H1 (cell line): ENCODE results near the gene CD14. TPM values are rescaled to one million over a fixed set of nuclear protein-coding genes. Genes with fewer than 3 reads are reported as not detected.

Source experiments
- CTCF ChIA-PET: fragments of 300-600 bp; sonication (Branson Sonifier 250); formaldehyde crosslinking; loops from one replicate; lab custom pipeline; 2021; ENCODE audit not compliant: partially characterized antibody; lab: Charles Lee
- POLR2A ChIA-PET: fragments of 300-600 bp; sonication (Branson Sonifier 250); formaldehyde crosslinking; loops from one replicate; lab custom pipeline; 2021; ENCODE audit warnings: inconsistent platforms; ENCODE audit not compliant: partially characterized antibody; lab: Charles Lee
- DNase-seq, 2 experiments: peaks; one replicate each; pipeline versions ENCODE4 v3.0.0 to v3.0.0-alpha.2; 2010 to 2022; ENCODE audit warnings: low spot score in 2 of 2, low read depth in 1 of 2, mixed read lengths in 1 of 2
- FAIRE-seq: peaks from 2 replicates; lab custom pipeline; 2011; peaks lifted over from hg19 to GRCh38; lab: Jason Lieb, UNC
- H2AFZ ChIP-seq: 2 replicates; pipeline ENCODE4 v1.8.1; 2012; ENCODE audit warnings: low read length, inconsistent platforms
- H2AK5ac ChIP-seq: 2 replicates; pipeline ENCODE4 v1.6.1; 2013; ENCODE audit warnings: low read depth, low read length
- H2BK120ac ChIP-seq: replicated peaks from 2 replicates; pipeline ENCODE3; 2013; ENCODE audit warnings: low read depth, low read length, inconsistent platforms
- H2BK12ac ChIP-seq: 2 replicates; pipeline ENCODE4 v1.6.1; 2013; ENCODE audit warnings: low read depth, low read length
- H2BK15ac ChIP-seq: 2 replicates; pipeline ENCODE4 v1.6.1; 2013; ENCODE audit warnings: low read length
- H2BK20ac ChIP-seq: 2 replicates; pipeline ENCODE4 v1.6.1; 2013; ENCODE audit warnings: low read length
- H2BK5ac ChIP-seq: 2 replicates; pipeline ENCODE4 v1.6.1; 2013; ENCODE audit warnings: low read depth, low read length
- H3K14ac ChIP-seq: 2 replicates; pipeline ENCODE4 v1.6.1; 2013; ENCODE audit warnings: inconsistent platforms; ENCODE audit not compliant: insufficient read length
- H3K18ac ChIP-seq: 2 replicates; pipeline ENCODE4 v1.6.1; 2013; ENCODE audit warnings: low read length; ENCODE audit errors: extremely low read depth
- H3K23ac ChIP-seq: 2 replicates; pipeline ENCODE4 v1.6.1; 2013; ENCODE audit warnings: inconsistent platforms; ENCODE audit not compliant: insufficient read length
- H3K23me2 ChIP-seq: 2 replicates; pipeline ENCODE4 v1.6.1; 2013; ENCODE audit warnings: low read depth, low read length
- H3K27ac ChIP-seq: 2 replicates; pipeline ENCODE4 v1.6.1; 2011; ENCODE audit warnings: low read depth, low read length, inconsistent platforms
- H3K27me3 ChIP-seq, 4 experiments: replicated peaks in 1 of 4; 1 replicate in 1 of 4; 2 replicates in 3 of 4; pipeline versions ENCODE4 v1.6.1 to v1.8.1; 2011 to 2013; ENCODE audit warnings: low read length in 3 of 4, mild to moderate bottlenecking in 3 of 4, inconsistent platforms in 2 of 4, mixed read lengths in 2 of 4, moderate library complexity in 1 of 4; ENCODE audit not compliant: control insufficient read depth in 3 of 4, insufficient read depth in 3 of 4; ENCODE audit errors: extremely low read depth in 1 of 4
- H3K36me3 ChIP-seq, 4 experiments: 2 replicates each; pipeline versions ENCODE4 v1.6.1 to v1.8.1; 2011 to 2013; ENCODE audit warnings: mild to moderate bottlenecking in 4 of 4, low read length in 3 of 4, moderate library complexity in 2 of 4, control low read depth in 1 of 4, inconsistent platforms in 1 of 4; ENCODE audit not compliant: insufficient read depth in 4 of 4, control insufficient read depth in 2 of 4
- H3K4ac ChIP-seq: replicated peaks from 2 replicates; pipeline ENCODE3; 2013; ENCODE audit warnings: low read length, low read depth, mixed read lengths, inconsistent platforms; ENCODE audit not compliant: insufficient read length
- H3K4me1 ChIP-seq, 4 experiments: replicated peaks in 1 of 4; 1 replicate in 1 of 4; 2 replicates in 3 of 4; pipeline versions ENCODE4 v1.6.1 to v1.8.1; 2011 to 2013; ENCODE audit warnings: low read length in 3 of 4, inconsistent platforms in 2 of 4, mixed read lengths in 1 of 4; ENCODE audit not compliant: insufficient read depth in 4 of 4, control insufficient read depth in 3 of 4
- H3K4me2 ChIP-seq, 2 experiments: 2 replicates each; pipeline versions ENCODE4 v1.6.1 to v1.8.1; 2011 to 2013; ENCODE audit warnings: low read depth in 2 of 2, low read length in 2 of 2, control low read depth in 1 of 2, inconsistent platforms in 1 of 2, mild to moderate bottlenecking in 1 of 2; ENCODE audit not compliant: insufficient read depth in 1 of 2
- H3K4me3 ChIP-seq, 4 experiments: fragments of 200-600, 300-600 bp in 1 of 4; sonication (generic), shearing (Covaris generic), sonication (Bioruptor Twin) in 1 of 4; 2 replicates each; pipeline versions ENCODE4 v1.5.1 to v1.8.1; 2011 to 2016; ENCODE audit warnings: low read length in 4 of 4, low read depth in 3 of 4, control low read depth in 2 of 4, inconsistent platforms in 2 of 4, mild to moderate bottlenecking in 2 of 4, mixed read lengths in 1 of 4, moderate library complexity in 1 of 4; ENCODE audit not compliant: insufficient read depth in 2 of 4; ENCODE audit errors: extremely low read depth in 1 of 4
- H3K56ac ChIP-seq: replicated peaks from 2 replicates; pipeline ENCODE3; 2013; ENCODE audit warnings: low read depth, mild to moderate bottlenecking, mixed read lengths, low read length, inconsistent platforms; ENCODE audit not compliant: insufficient read length
- H3K79me1 ChIP-seq: 2 replicates; pipeline ENCODE4 v1.6.1; 2013; ENCODE audit warnings: low read depth, low read length, control low read depth
- H3K79me2 ChIP-seq, 2 experiments: 2 replicates each; pipeline versions ENCODE4 v1.6.1 to v1.8.1; 2012 to 2013; ENCODE audit warnings: low read length in 2 of 2, mild to moderate bottlenecking in 2 of 2, inconsistent platforms in 1 of 2; ENCODE audit not compliant: insufficient read depth in 2 of 2, control insufficient read depth in 1 of 2
- H3K9ac ChIP-seq, 4 experiments: replicated peaks in 1 of 4; 1 replicate in 1 of 4; 2 replicates in 3 of 4; pipeline versions ENCODE4 v1.6.1 to v1.8.1; 2011 to 2013; ENCODE audit warnings: low read depth in 3 of 4, low read length in 3 of 4, control low read depth in 2 of 4, mild to moderate bottlenecking in 2 of 4, moderate library complexity in 2 of 4, inconsistent platforms in 1 of 4; ENCODE audit errors: extremely low read depth in 1 of 4
- H3K9me3 ChIP-seq, 2 experiments: 2 replicates each; pipeline versions ENCODE4 v1.6.1 to v1.8.1; 2012 to 2013; ENCODE audit warnings: mild to moderate bottlenecking in 2 of 2, moderate library complexity in 2 of 2, control low read depth in 1 of 2, inconsistent platforms in 1 of 2, low read depth in 1 of 2, low read length in 1 of 2, mixed read lengths in 1 of 2; ENCODE audit not compliant: insufficient read depth in 2 of 2
- H4K20me1 ChIP-seq, 2 experiments: replicated peaks in 1 of 2; 2 replicates each; pipeline versions ENCODE3 to v1.8.1; 2011 to 2013; ENCODE audit warnings: inconsistent platforms in 2 of 2, low read length in 2 of 2, mild to moderate bottlenecking in 1 of 2; ENCODE audit not compliant: insufficient read depth in 2 of 2, control insufficient read depth in 1 of 2
- H4K5ac ChIP-seq: 2 replicates; pipeline ENCODE4 v1.6.1; 2013; ENCODE audit warnings: low read length, low read depth, mixed read lengths, inconsistent platforms; ENCODE audit not compliant: insufficient read length
- H4K8ac ChIP-seq: 2 replicates; pipeline ENCODE4 v1.8.0; 2013; ENCODE audit warnings: mild to moderate bottlenecking, moderate library complexity, low read length, inconsistent platforms; ENCODE audit not compliant: insufficient read depth; ENCODE audit errors: extremely low read depth
- H4K91ac ChIP-seq: replicated peaks from 2 replicates; pipeline ENCODE3; 2013; ENCODE audit warnings: low read length, mixed read lengths, inconsistent platforms; ENCODE audit not compliant: insufficient read length
- RFX5 ChIP-seq: IDR thresholded peaks from 2 replicates; pipeline ENCODE4 v1.6.1; 2011; ENCODE audit warnings: low read depth, low read length, improper control_type of control experiment, borderline replicate concordance
- WGBS, 2 experiments: shearing (Covaris generic) in 1 of 2; methylation state at CpG; one replicate each; pipeline versions ENCODE4 v1.1.6 to v1.1.7; 2013 to 2015; ENCODE audit warnings: low lambda C conversion rate in 2 of 2, mixed read lengths in 2 of 2, inconsistent platforms in 1 of 2, low coverage in 1 of 2, missing lambda C conversion rate in 1 of 2; ENCODE audit not compliant: insufficient replicate concordance in 2 of 2, insufficient coverage in 1 of 2, insufficient read length in 1 of 2; ENCODE audit errors: extremely low coverage in 1 of 2, missing lambda C conversion rate in 1 of 2; 5-methylcytosine and 5-hydroxymethylcytosine counted together
- polyA plus RNA-seq, 7 experiments: library from polyadenylated mRNA; depleted of rRNA in 3 of 7; stranded (reverse) in 5 of 7; unstranded in 2 of 7; fragments of >200 nt in 5 of 7; fragments of 200-250 nt in 2 of 7; gene quantifications; 1 replicate in 5 of 7; 2 replicates in 1 of 7; 4 replicates in 1 of 7; pipeline versions ENCODE4 v1.2.1 to v1.2.3, GENCODE V29; 2011 to 2013; ENCODE audit warnings: missing spikeins in 2 of 7, mixed read lengths in 2 of 7
- total RNA-seq: library from RNA; stranded (reverse); fragmentation: NEBNext Ultra II Directional; extraction: Animal tissue kit (Norgen Biotek cat#: 25700); gene quantifications from 2 replicates; pipeline ENCODE4 v1.2.1, GENCODE V29; 2021

The CD14 gene
- total and polyA plus RNA-seq, 2 of the 8 experiments (the other 6 are each of a cell fraction or from before 2014, with no cell fraction given): 0.15 TPM; not detected in 1

DNA sequence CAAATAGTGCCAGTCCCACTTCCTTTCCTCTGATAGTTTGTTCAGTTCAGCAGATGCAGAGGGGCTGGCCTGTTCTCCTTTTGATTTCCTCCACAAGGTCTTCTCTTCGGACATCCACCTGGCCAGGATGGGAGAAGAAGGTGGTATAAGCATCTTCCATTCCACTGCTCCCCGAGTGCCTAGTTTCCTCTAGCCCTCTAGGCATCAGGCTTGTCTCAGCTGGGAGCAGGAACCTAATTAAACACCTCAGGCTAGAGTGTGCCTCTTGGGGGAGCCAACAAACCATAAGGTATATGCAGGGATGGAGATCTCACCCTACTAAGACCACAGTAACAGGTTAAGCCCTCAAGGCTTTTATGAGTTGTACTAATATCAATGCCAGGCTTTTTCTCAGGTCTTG lies 41.2 kb upstream of the CD14 start:
- H4K5ac ChIP-seq: no peak overlapping the region
- no peak overlapping the region for H3K9ac ChIP-seq
- WGBS, 2 experiments: 85% methylated on average over 2 of the region's 2 CpGs; no CpG with 5 or more reads in 1 of the 2 experiments
- CTCF ChIA-PET: interaction anchor here (0.7 to 2.8 kb wide), 3 partner anchors 17 to 182 kb away, joined by 3 to 11 read pairs (median 3); partner anchors contain the start of genes HARS1, HARS2 and PCDHA10
- peaks cover 10 to 56% (median 41%) of the 10 kb centered on the region in 4 experiments for H3K36me3 ChIP-seq
- no peaks in the 10 kb centered on the region for H3K27me3 ChIP-seq
- no peaks in the 10 kb centered on the region for H3K23me2 ChIP-seq
- no peak overlapping the region for H2AK5ac ChIP-seq
- FAIRE-seq: no peak
- H2BK5ac ChIP-seq: no peak overlapping the region
- H3K4me1 ChIP-seq: no peaks in the 10 kb centered on the region; a peak in 1 of 7 replicates
- no peak overlapping the region for H2BK20ac ChIP-seq
- H3K79me2 ChIP-seq: no peaks in the 10 kb centered on the region
- H3K14ac ChIP-seq: no peak overlapping the region
- no peaks in the 10 kb centered on the region for H3K9me3 ChIP-seq
- H2BK15ac ChIP-seq: no peak overlapping the region
- H4K91ac ChIP-seq: no peak overlapping the region
- no peak overlapping the region for H2AFZ ChIP-seq
- no peak overlapping the region for H2BK120ac ChIP-seq
- H3K56ac ChIP-seq: no peak overlapping the region
- no peak overlapping the region for H3K27ac ChIP-seq
- H3K23ac ChIP-seq: no peak overlapping the region
- no peak overlapping the region for H3K4ac ChIP-seq
- peaks cover 0 to 2% of the 10 kb centered on the region in 2 experiments for H4K20me1 ChIP-seq
- POLR2A ChIA-PET: interaction anchor here (1.0 to 3.9 kb wide), 10 partner anchors 7 to 116 kb away, joined by 3 to 26 read pairs (median 6); partner anchors contain the start of genes HARS1, HARS2, IK and NDUFA2
- H3K79me1 ChIP-seq: no peaks in the 10 kb centered on the region
- H3K4me2 ChIP-seq: no peak overlapping the region
- TF ChIP-seq RFX5: no peak
- TF ChIP-seq, all 59 proteins: peak for 0
- DNase-seq: no peak
- H3K4me3 ChIP-seq: no peak overlapping the region
- no peak overlapping the region for H3K18ac ChIP-seq
- H2BK12ac ChIP-seq: no peak overlapping the region
- H4K8ac ChIP-seq: no peak overlapping the region
